ENCODE results near the gene BRIP1. TPM values are rescaled to one million over a fixed set of nuclear protein-coding genes. Genes with fewer than 3 reads are reported as not detected.
"Not testable (repeated sequence)": the region's sequence is repeated elsewhere in the genome, so short reads cannot be mapped to it uniquely, and the experiment has no call there.

BRIP1 gene
- total RNA-seq, 1 donor from 2014 or later: 66.4 TPM

GRCh38 chr17:61678339-61678738, 185.0 kb downstream of the BRIP1 start:
- Histone ChIP-seq H3K9me3 (ENCODE audit: low read depth) (no peaks in the 10 kb centered on the region), H3K27me3 (no peaks in the 10 kb centered on the region), H3K4me3 (no peak overlapping the region), H2AFZ (replicated peaks) (no peak overlapping the region), H4K20me1 (ENCODE audit: low read depth) (no peaks in the 10 kb centered on the region), H3K4me1 (no peaks in the 10 kb centered on the region), H3K27ac (no peak overlapping the region), H3K4me2 (no peak overlapping the region), H3K9ac (no peak overlapping the region), H3F3A (ENCODE audit: low read depth) (no peaks in the 10 kb centered on the region), H3K36me3 (no peaks in the 10 kb centered on the region), H3K79me2 (ENCODE audit: low read depth) (no peaks in the 10 kb centered on the region)
- Mint-ChIP-seq H3K4me3 (no peak overlapping the region), H3K27me3 (ENCODE audit: insufficient read depth, low read depth) (no peaks in the 10 kb centered on the region), H3K9me3 (no peaks in the 10 kb centered on the region), H3K36me3 (peaks cover 13% of the 10 kb centered on the region), H3K4me1 (no peaks in the 10 kb centered on the region), H3K27ac (no peak overlapping the region)
- DNase-seq (ENCODE audit: low spot score): no peak
- TF ChIP-seq, protein P1, sequence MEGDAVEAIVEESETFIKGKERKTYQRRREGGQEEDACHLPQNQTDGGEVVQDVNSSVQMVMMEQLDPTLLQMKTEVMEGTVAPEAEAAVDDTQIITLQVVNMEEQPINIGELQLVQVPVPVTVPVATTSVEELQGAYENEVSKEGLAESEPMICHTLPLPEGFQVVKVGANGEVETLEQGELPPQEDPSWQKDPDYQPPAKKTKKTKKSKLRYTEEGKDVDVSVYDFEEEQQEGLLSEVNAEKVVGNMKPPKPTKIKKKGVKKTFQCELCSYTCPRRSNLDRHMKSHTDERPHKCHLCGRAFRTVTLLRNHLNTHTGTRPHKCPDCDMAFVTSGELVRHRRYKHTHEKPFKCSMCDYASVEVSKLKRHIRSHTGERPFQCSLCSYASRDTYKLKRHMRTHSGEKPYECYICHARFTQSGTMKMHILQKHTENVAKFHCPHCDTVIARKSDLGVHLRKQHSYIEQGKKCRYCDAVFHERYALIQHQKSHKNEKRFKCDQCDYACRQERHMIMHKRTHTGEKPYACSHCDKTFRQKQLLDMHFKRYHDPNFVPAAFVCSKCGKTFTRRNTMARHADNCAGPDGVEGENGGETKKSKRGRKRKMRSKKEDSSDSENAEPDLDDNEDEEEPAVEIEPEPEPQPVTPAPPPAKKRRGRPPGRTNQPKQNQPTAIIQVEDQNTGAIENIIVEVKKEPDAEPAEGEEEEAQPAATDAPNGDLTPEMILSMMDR (IDR thresholded peaks at IDR 0.05): no peak
- TF ChIP-seq EZH2phosphoT487 (IDR thresholded peaks at IDR 0.05): no peak
- no peak for TF ChIP-seq EZH2 (IDR thresholded peaks at IDR 0.05)

DNA sequence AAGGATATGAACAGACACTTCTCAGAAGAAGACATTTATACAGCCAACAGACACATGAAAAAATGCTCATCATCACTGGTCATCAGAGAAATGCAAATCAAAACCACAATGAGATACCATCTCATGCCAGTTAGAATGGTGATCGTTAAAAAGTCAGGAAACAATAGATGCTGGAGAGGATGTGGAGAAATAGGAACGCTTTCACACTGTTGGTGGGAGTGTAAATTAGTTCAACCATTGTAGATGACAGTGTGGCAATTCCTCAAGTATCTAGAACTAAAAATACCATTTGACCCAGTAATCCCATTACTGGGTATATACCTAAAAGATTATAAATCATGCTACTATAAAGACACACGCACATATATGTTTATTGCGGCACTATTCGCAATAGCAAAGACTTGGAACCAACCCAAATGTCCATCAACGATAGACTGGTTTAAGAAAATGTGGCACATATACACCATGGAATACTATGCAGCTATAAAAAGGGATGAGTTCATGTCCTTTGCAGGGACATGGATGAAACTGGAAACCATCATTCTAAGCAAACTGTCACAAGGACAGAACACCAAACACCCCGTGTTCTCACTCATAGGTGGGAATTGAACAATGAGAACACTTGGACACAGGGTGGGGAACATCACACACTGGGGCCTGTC, 186.0 kb downstream of the BRIP1 start:
- H3K27ac ChIP-seq; H3K36me3 ChIP-seq; H3K4me3 ChIP-seq; H3K27me3 ChIP-seq; H3K4me1 Mint-ChIP-seq; H2AFZ ChIP-seq (replicated peaks); H3K79me2 ChIP-seq (ENCODE audit: low read depth); H3K27ac Mint-ChIP-seq; H3K9me3 Mint-ChIP-seq; H3K36me3 Mint-ChIP-seq; H3K9me3 ChIP-seq (ENCODE audit: low read depth); H3K4me3 Mint-ChIP-seq; H3K27me3 Mint-ChIP-seq (ENCODE audit: insufficient read depth, low read depth); DNase-seq (ENCODE audit: low spot score); H3F3A ChIP-seq (ENCODE audit: low read depth); H3K4me1 ChIP-seq; H4K20me1 ChIP-seq (ENCODE audit: low read depth); H3K4me2 ChIP-seq; H3K9ac ChIP-seq: not testable (repeated sequence)

GRCh38 chr17:61676522-61676921, 186.8 kb downstream of the BRIP1 start:
- not testable (repeated sequence) for H3K9ac ChIP-seq; H3K4me3 Mint-ChIP-seq; H2AFZ ChIP-seq (replicated peaks)

GRCh38 chr17:61674609-61675008, 188.7 kb downstream of the BRIP1 start:
- not testable (repeated sequence) for H2AFZ ChIP-seq (replicated peaks); H3K9me3 Mint-ChIP-seq; H3K27ac ChIP-seq; H3K4me3 Mint-ChIP-seq; H3K79me2 ChIP-seq (ENCODE audit: low read depth); H3K27ac Mint-ChIP-seq; H3K27me3 ChIP-seq; H3K4me2 ChIP-seq; H4K20me1 ChIP-seq (ENCODE audit: low read depth); DNase-seq (ENCODE audit: low spot score); H3K36me3 Mint-ChIP-seq; H3F3A ChIP-seq (ENCODE audit: low read depth); H3K4me1 ChIP-seq; H3K36me3 ChIP-seq; H3K9ac ChIP-seq; H3K4me1 Mint-ChIP-seq; H3K27me3 Mint-ChIP-seq (ENCODE audit: insufficient read depth, low read depth); H3K9me3 ChIP-seq (ENCODE audit: low read depth); H3K4me3 ChIP-seq

More at GRCh38 chr17:61676522-61676921, 186.8 kb downstream of the BRIP1 start:
- not testable (repeated sequence) for H3K4me1 Mint-ChIP-seq; H3K27ac ChIP-seq; H3K4me1 ChIP-seq; H3K36me3 ChIP-seq; H3K9me3 Mint-ChIP-seq; H3K27me3 Mint-ChIP-seq (ENCODE audit: insufficient read depth, low read depth); H3K79me2 ChIP-seq (ENCODE audit: low read depth); H3K27ac Mint-ChIP-seq; H3K4me2 ChIP-seq; H3K9me3 ChIP-seq (ENCODE audit: low read depth); H4K20me1 ChIP-seq (ENCODE audit: low read depth); H3F3A ChIP-seq (ENCODE audit: low read depth); H3K4me3 ChIP-seq; H3K27me3 ChIP-seq; H3K36me3 Mint-ChIP-seq; DNase-seq (ENCODE audit: low spot score)

- not testable (repeated sequence) for H3K36me3 Mint-ChIP-seq; H3K4me3 Mint-ChIP-seq; H3K9ac ChIP-seq; H2AFZ ChIP-seq (replicated peaks); H3K79me2 ChIP-seq (ENCODE audit: low read depth); H3K9me3 Mint-ChIP-seq; H3K4me2 ChIP-seq; H3K4me3 ChIP-seq; H3K27me3 Mint-ChIP-seq (ENCODE audit: insufficient read depth, low read depth); H3K4me1 Mint-ChIP-seq; H3K9me3 ChIP-seq (ENCODE audit: low read depth); DNase-seq (ENCODE audit: low spot score); H3K27ac ChIP-seq; H3F3A ChIP-seq (ENCODE audit: low read depth); H3K4me1 ChIP-seq; H3K36me3 ChIP-seq; H4K20me1 ChIP-seq (ENCODE audit: low read depth); H3K27ac Mint-ChIP-seq; H3K27me3 ChIP-seq
These were observed 190.1 kb downstream of the BRIP1 start for GRCh38 chr17:61673019-61673897.
